Large intestine (tissue), 3 donors: Measurements from ENCODE around the gene PUSL1. TPM values are rescaled to one million over a fixed set of nuclear protein-coding genes. Genes with fewer than 3 reads are reported as not detected.

ENCODE experiments used
- DNase-seq, 2 donors: peaks; one replicate each; pipeline versions ENCODE4 v3.0.0 to v3.0.0-alpha.2; 2013
- H3K27ac ChIP-seq: one replicate; pipeline ENCODE4 v1.5.1; 2013; ENCODE audit warnings: low read length
- H3K27me3 ChIP-seq: 2 replicates; pipeline ENCODE4 v1.6.1; 2013; ENCODE audit warnings: low read length; ENCODE audit not compliant: control insufficient read depth, insufficient read depth
- H3K36me3 ChIP-seq: 2 replicates; pipeline ENCODE4 v1.6.1; 2013; ENCODE audit warnings: low read length; ENCODE audit not compliant: control insufficient read depth, insufficient read depth
- H3K4me1 ChIP-seq: one replicate; pipeline ENCODE4 v1.6.1; 2013; ENCODE audit warnings: low read length; ENCODE audit not compliant: control insufficient read depth, insufficient read depth
- H3K4me3 ChIP-seq: one replicate; pipeline ENCODE4 v1.5.1; 2013; ENCODE audit warnings: low read length
- H3K9me3 ChIP-seq: one replicate; pipeline ENCODE4 v1.6.1; 2013; ENCODE audit warnings: mild to moderate bottlenecking, low read depth, low read length, moderate library complexity; ENCODE audit not compliant: control insufficient read depth
- WGBS: methylation state at CpG from one replicate; pipeline ENCODE4 v1.1.5; 2013; ENCODE audit warnings: low lambda C conversion rate; ENCODE audit not compliant: insufficient coverage; 5-methylcytosine and 5-hydroxymethylcytosine counted together
- polyA plus RNA-seq: library from polyadenylated mRNA; unstranded; fragments of 120-200 nt; gene quantifications from one replicate; pipeline ENCODE4 v1.2.1, GENCODE V29; 2013

PUSL1 gene
- polyA plus RNA-seq, 1 donor, result 14.5 TPM

- no peak for DNase-seq
- Histone ChIP-seq H3K27ac (no peak overlapping the region), H3K36me3 (peaks cover 31% of the 10 kb centered on the region), H3K9me3 (peaks cover 9% of the 10 kb centered on the region), H3K4me1 (peaks cover 13% of the 10 kb centered on the region), H3K27me3 (no peaks in the 10 kb centered on the region), H3K4me3 (no peak overlapping the region)
- no CpG with 5 or more reads among the region's 94 CpGs for WGBS
Observed at GRCh38 chr1:1293263-1294249, 14.8 kb upstream of the PUSL1 start.

GRCh38 chr1:1294250-1294890, 14.0 kb upstream of the PUSL1 start:
- peaks cover 9% of the 10 kb centered on the region for H3K9me3 ChIP-seq
- peaks cover 13% of the 10 kb centered on the region for H3K4me1 ChIP-seq
- H3K27ac ChIP-seq, result no peak overlapping the region
- peaks cover 31% of the 10 kb centered on the region for H3K36me3 ChIP-seq
- no peak overlapping the region for H3K4me3 ChIP-seq
- WGBS, result no CpG with 5 or more reads among the region's 58 CpGs
- H3K27me3 ChIP-seq, result no peaks in the 10 kb centered on the region
- no peak for DNase-seq

- H3K36me3 ChIP-seq, result peaks cover 35% of the 10 kb centered on the region
- no peak overlapping the region for H3K27ac ChIP-seq
- no peak for DNase-seq
- H3K4me3 ChIP-seq, result no peak overlapping the region
- H3K4me1 ChIP-seq, result peaks cover 11% of the 10 kb centered on the region
- peaks cover 9% of the 10 kb centered on the region for H3K9me3 ChIP-seq
- H3K27me3 ChIP-seq, result no peaks in the 10 kb centered on the region
- WGBS, result no CpG with 5 or more reads among the region's 35 CpGs
Observed at GRCh38 chr1:1295154-1295923, 13.1 kb upstream of the PUSL1 start.

GRCh38 chr1:1296070-1297061, 12.0 kb upstream of the PUSL1 start:
- peaks cover 9% of the 10 kb centered on the region for H3K9me3 ChIP-seq
- no peak overlapping the region for H3K4me3 ChIP-seq
- DNase-seq, result no peak
- WGBS, result no CpG with 5 or more reads among the region's 62 CpGs
- peaks cover 36% of the 10 kb centered on the region for H3K36me3 ChIP-seq
- no peak overlapping the region for H3K27ac ChIP-seq
- H3K27me3 ChIP-seq, result no peaks in the 10 kb centered on the region
- peaks cover 4% of the 10 kb centered on the region for H3K4me1 ChIP-seq

GRCh38 chr1:1297802-1298424, 10.5 kb upstream of the PUSL1 start:
- Histone ChIP-seq H3K4me3 (no peak overlapping the region), H3K27me3 (no peaks in the 10 kb centered on the region), H3K36me3 (peaks cover 32% of the 10 kb centered on the region), H3K27ac (no peak overlapping the region), H3K9me3 (peaks cover 9% of the 10 kb centered on the region), H3K4me1 (no peaks in the 10 kb centered on the region)
- no peak for DNase-seq
- WGBS, result no CpG with 5 or more reads among the region's 31 CpGs

- Histone ChIP-seq H3K9me3 (peaks cover 9% of the 10 kb centered on the region), H3K4me3 (no peak overlapping the region), H3K27ac (no peak overlapping the region), H3K36me3 (peaks cover 32% of the 10 kb centered on the region), H3K4me1 (peaks cover 7% of the 10 kb centered on the region), H3K27me3 (no peaks in the 10 kb centered on the region)
- WGBS, result no CpG with 5 or more reads among the region's 30 CpGs
- DNase-seq, result peak in 1 of 2 donors; percentile 32
Observed at GRCh38 chr1:1298861-1299685, 9.3 kb upstream of the PUSL1 start.

- H3K4me1 ChIP-seq, result peaks cover 15% of the 10 kb centered on the region
- no peaks in the 10 kb centered on the region for H3K27me3 ChIP-seq
- H3K27ac ChIP-seq, result no peak overlapping the region
- DNase-seq, result no peak
- peaks cover 29% of the 10 kb centered on the region for H3K36me3 ChIP-seq
- no CpG with 5 or more reads among the region's 22 CpGs for WGBS
- no peak overlapping the region for H3K4me3 ChIP-seq
- peaks cover 9% of the 10 kb centered on the region for H3K9me3 ChIP-seq
Observed at GRCh38 chr1:1299686-1300351, 8.6 kb upstream of the PUSL1 start.

- Histone ChIP-seq H3K4me1 (peaks cover 20% of the 10 kb centered on the region), H3K36me3 (peaks cover 25% of the 10 kb centered on the region), H3K27me3 (no peaks in the 10 kb centered on the region), H3K27ac (no peak overlapping the region), H3K4me3 (no peak overlapping the region), H3K9me3 (peaks cover 6% of the 10 kb centered on the region)
- WGBS, result no CpG with 5 or more reads among the region's 12 CpGs
- no peak for DNase-seq
Observed at GRCh38 chr1:1300352-1300739, 8.1 kb upstream of the PUSL1 start.
